GM21528 (cell line): ENCODE measurements around the gene MYL12B.
"Not testable (repeated sequence)": the region's sequence is repeated elsewhere in the genome, so short reads cannot be mapped to it uniquely, and the experiment has no call there.

Experiments
- ATAC-seq: cut with Tn5 transposase; IDR thresholded peaks from one replicate; pipeline ENCODE4 v1.9.1; 2021; ENCODE audit warnings: mild to moderate bottlenecking, moderate library complexity; ENCODE audit not compliant: unreplicated experiment, low FRiP score

Gene MYL12B

GRCh38 chr18:3293196-3293951 is 31.4 kb downstream of the MYL12B start:
- ATAC-seq, result no peak

GRCh38 chr18:3294435-3295080 is 32.6 kb downstream of the MYL12B start:
- ATAC-seq, result no peak

- ATAC-seq, result peak; percentile 99
Observed at GRCh38 chr18:3297025-3297984, 35.4 kb downstream of the MYL12B start.

DNA sequence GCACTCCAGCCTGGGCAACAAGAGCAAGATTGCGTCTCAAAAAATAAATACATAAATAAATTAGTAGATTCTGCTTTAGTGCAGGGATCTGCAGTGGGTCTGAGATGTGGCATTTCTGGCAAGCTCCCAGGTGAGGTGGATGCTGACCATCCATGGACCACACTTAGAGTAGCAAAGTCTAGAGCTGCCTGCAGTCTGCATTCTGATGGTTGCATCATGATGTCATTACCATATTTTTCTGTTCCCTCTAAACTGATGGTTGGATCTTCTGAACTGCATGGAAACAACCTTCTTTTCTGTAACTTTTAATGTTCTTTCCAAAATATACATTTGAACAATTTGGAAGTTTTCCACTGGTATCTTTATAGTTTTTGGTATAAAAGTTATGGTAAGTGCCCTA is 42.9 kb downstream of the MYL12B start:
- no peak for ATAC-seq

- ATAC-seq, result no peak
Observed at GRCh38 chr18:3305354-3305762, 43.4 kb downstream of the MYL12B start.

DNA sequence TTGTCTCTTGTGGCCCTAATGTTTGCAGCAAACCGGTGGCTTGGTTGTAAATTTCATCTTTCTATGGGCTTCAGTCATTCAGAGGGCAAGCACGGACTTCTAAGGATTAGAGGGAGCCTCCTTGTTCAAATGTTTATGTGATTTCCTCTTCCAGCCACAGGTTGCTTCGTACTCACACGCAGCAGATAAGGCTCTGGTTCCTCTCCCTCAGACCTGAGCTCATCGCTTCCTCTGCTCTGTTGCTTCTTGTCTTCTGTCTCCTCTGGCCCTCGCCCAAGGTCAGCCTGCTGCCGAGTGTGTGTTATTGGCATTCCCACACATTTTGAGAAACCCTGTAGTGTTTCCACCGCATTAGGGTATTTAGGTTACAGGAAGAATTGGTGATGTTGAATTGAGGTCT is 44.0 kb downstream of the MYL12B start:
- no peak for ATAC-seq

- no peak for ATAC-seq
Observed at GRCh38 chr18:3306391-3306790, 44.5 kb downstream of the MYL12B start.

DNA sequence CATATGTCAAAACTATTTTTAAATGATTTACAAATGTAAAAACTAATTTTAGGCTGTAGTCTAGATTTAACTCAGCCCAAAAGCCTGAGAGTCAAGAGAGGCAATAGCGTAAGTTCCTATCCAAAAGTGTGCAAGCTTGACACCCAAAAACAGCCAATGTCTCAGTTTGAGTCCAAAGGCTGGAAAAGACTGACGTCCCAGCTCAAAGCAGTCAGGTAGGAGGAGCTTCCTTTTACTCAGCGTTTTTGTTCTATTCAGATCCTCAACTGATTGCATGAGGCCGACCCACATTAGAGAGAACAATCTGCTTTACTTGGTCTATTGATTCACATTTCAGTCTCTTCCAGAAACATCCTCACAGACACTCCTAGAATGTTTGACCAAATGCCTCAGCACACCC is 51.8 kb downstream of the MYL12B start:
- no peak for ATAC-seq

- ATAC-seq, result not testable (repeated sequence)
Observed at GRCh38 chr18:3315344-3315743, 53.4 kb downstream of the MYL12B start.

- no peak for ATAC-seq
Observed at GRCh38 chr18:3319399-3319798, 57.5 kb downstream of the MYL12B start.

- no peak for ATAC-seq
Observed at GRCh38 chr18:3319894-3320454, 58.0 kb downstream of the MYL12B start.

DNA sequence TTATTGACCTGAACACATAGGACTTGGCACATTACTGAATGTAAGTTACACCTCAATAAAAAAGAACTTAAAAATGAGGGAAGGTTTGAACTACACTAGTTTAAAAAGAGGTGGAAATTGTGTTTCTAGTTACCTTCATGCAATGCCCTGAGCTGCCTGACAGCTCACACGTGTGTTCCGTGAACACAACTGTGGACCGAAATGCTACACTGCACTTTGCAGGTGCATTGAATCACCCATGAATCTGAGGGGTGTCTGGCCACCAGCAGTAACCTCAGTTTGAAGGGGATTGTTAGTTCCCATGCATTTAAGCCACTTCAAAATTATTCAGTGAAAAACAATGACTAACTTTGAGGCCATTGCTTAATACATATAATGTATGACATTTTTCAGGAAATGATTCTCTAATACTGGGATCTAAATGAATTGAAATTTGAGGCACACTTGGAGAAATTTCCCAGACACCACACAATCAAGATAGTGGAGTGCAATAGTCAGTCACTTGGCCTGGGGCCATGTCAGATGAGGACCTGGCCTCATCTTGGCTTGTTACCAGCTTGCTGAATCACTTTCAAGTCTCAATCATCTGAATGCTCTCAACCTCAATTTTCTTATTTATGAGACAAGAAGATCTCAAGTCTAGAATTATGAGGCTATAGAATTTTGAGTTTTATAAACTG is 59.3 kb downstream of the MYL12B start:
- no peak for ATAC-seq

GRCh38 chr18:3323900-3324299 is 62.0 kb downstream of the MYL12B start:
- ATAC-seq, result no peak
